GM21526 (cell line): ENCODE measurements around the gene KRTAP17-1.

Experiments
- ATAC-seq: cut with Tn5 transposase; IDR thresholded peaks from one replicate; pipeline ENCODE4 v1.9.1; 2021; ENCODE audit warnings: moderate library complexity; ENCODE audit not compliant: unreplicated experiment, low FRiP score

The KRTAP17-1 gene

GRCh38 chr17:41333836-41334235, 18.3 kb upstream of the KRTAP17-1 start:
- no peak for ATAC-seq

- ATAC-seq: no peak
These were observed 17.6 kb upstream of the KRTAP17-1 start for GRCh38 chr17:41333098-41333497.

- no peak for ATAC-seq
These were observed 16.7 kb upstream of the KRTAP17-1 start for GRCh38 chr17:41332239-41332638.

- no peak for ATAC-seq
These were observed 16.1 kb upstream of the KRTAP17-1 start for GRCh38 chr17:41331606-41332005.

GRCh38 chr17:41329279-41329948, 13.9 kb upstream of the KRTAP17-1 start:
- no peak for ATAC-seq

GRCh38 chr17:41328207-41328606, 12.7 kb upstream of the KRTAP17-1 start:
- ATAC-seq: no peak

- ATAC-seq: no peak
These were observed 12.1 kb upstream of the KRTAP17-1 start for GRCh38 chr17:41327411-41328120.

GRCh38 chr17:41326173-41327145, 10.9 kb upstream of the KRTAP17-1 start:
- no peak for ATAC-seq

- ATAC-seq: no peak
These were observed 10.1 kb upstream of the KRTAP17-1 start for GRCh38 chr17:41325611-41326010.

- ATAC-seq: no peak
These were observed 9.6 kb upstream of the KRTAP17-1 start for GRCh38 chr17:41325126-41325525.

- no peak for ATAC-seq
These were observed 8.9 kb upstream of the KRTAP17-1 start for GRCh38 chr17:41324180-41325075.

GRCh38 chr17:41322903-41323895, 7.7 kb upstream of the KRTAP17-1 start:
- no peak for ATAC-seq

GRCh38 chr17:41322094-41322902, 6.8 kb upstream of the KRTAP17-1 start:
- no peak for ATAC-seq

GRCh38 chr17:41318231-41318630, 2.7 kb upstream of the KRTAP17-1 start:
- ATAC-seq: no peak

GRCh38 chr17:41315814-41316445, 420 bp upstream of the KRTAP17-1 start:
- ATAC-seq: no peak

GRCh38 chr17:41311111-41311510, 4.4 kb downstream of the KRTAP17-1 start:
- no peak for ATAC-seq

GRCh38 chr17:41308918-41309359, 6.6 kb downstream of the KRTAP17-1 start, which contains the start of gene KRTAP16-1:
Gene KRTAP16-1, minus strand, starts transcription at chr17:41309309. Its CDS starts 56 bp downstream, at chr17:41309253.
- no peak for ATAC-seq
